ENCODE measurements around the gene DCC.

The DCC gene

DNA sequence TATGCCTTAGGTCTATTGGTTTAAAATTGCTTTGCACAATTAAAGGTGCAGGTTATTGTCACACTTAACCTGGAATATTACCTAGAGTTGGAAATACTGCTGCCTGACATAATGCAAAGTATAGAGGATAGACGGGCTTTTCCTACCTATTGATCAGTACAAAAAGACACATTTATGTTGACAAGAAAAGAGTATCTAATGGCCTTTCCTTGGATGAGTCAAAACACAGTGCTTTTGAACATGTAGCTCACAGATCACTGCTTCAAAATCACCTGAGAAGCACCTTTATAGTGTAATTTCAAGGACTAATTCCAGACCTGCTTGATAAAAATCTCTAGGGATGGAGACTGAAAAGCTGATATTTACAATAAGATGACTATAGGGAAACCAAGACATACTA is 262.8 kb downstream of the DCC start:
- TF ChIP-seq CTCF (conservative IDR thresholded peaks at IDR 0.05; ENCODE audit: low read length) (no peak), EZH2phosphoT487 (IDR thresholded peaks at IDR 0.05; ENCODE audit: borderline replicate concordance) (no peak)

DNA sequence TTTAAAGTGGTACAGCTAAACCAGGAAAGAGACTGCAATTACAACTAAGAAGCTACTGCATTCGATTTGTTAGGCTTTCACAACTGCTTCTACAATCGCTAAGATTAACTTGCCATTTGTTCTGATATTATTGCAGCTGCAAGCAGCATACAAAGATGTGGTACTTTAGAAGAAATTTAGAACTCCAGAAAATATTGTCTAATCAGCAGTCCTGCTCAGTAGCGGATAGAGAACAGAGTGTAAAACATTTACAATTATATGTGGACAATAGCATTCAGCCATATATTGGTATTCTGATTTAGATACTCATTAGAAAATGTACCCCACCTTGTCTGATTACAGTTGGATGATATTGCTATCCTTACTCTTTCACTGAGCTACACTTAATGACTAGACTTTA is 265.3 kb downstream of the DCC start:
- Histone ChIP-seq H3K79me2 (ENCODE audit: insufficient read depth, low read length) (no peaks in the 10 kb centered on the region), H3K4me3 (ENCODE audit: low read length, poor library complexity, severe bottlenecking) (no peak overlapping the region), H3K9me2 (replicated peaks; ENCODE audit: low read depth, low read length) (no peaks in the 10 kb centered on the region), H2AFZ (ENCODE audit: low read length) (no peak overlapping the region), H3F3A (ENCODE audit: low read depth) (no peaks in the 10 kb centered on the region), H3K9me3 (ENCODE audit: insufficient read depth, low read depth, low read length) (0 out of 2 replicates have a peak, but pooled peaks cover 3% of the 10 kb centered on the region), H3K4me2 (ENCODE audit: low read depth, low read length, poor library complexity, severe bottlenecking) (no peak overlapping the region), H3K4me1 (ENCODE audit: insufficient read depth, low read length, poor library complexity, severe bottlenecking) (no peaks in the 10 kb centered on the region), H3K36me3 (ENCODE audit: insufficient read depth, low read length) (no peaks in the 10 kb centered on the region), H4K20me1 (ENCODE audit: insufficient read depth, low read length, poor library complexity, severe bottlenecking) (no peaks in the 10 kb centered on the region), H3K9ac (ENCODE audit: low read depth, low read length, poor library complexity, severe bottlenecking) (no peak overlapping the region), H3K27me3 (ENCODE audit: insufficient read depth, low read length, poor library complexity, severe bottlenecking) (no peaks in the 10 kb centered on the region)
- TF ChIP-seq EZH2phosphoT487 (IDR thresholded peaks at IDR 0.05; ENCODE audit: borderline replicate concordance) (no peak), CTCF (conservative IDR thresholded peaks at IDR 0.05; ENCODE audit: low read length) (no peak)

More for the DNA sequence above, 262.8 kb downstream of the DCC start:
- H3K4me2 ChIP-seq (ENCODE audit: low read depth, low read length, poor library complexity, severe bottlenecking): no peak overlapping the region
- no peak overlapping the region for H3K4me3 ChIP-seq (ENCODE audit: low read length, poor library complexity, severe bottlenecking)
- no peaks in the 10 kb centered on the region for H3K27me3 ChIP-seq (ENCODE audit: insufficient read depth, low read length, poor library complexity, severe bottlenecking)
- no peaks in the 10 kb centered on the region for H3K9me2 ChIP-seq (replicated peaks; ENCODE audit: low read depth, low read length)
- H2AFZ ChIP-seq (ENCODE audit: low read length): no peak overlapping the region
- no peak overlapping the region for H3K9ac ChIP-seq (ENCODE audit: low read depth, low read length, poor library complexity, severe bottlenecking)
- H3F3A ChIP-seq (ENCODE audit: low read depth): no peaks in the 10 kb centered on the region
- H3K9me3 ChIP-seq (ENCODE audit: insufficient read depth, low read depth, low read length): 0 out of 2 replicates have a peak, but pooled peaks cover 3% of the 10 kb centered on the region
- no peaks in the 10 kb centered on the region for H3K4me1 ChIP-seq (ENCODE audit: insufficient read depth, low read length, poor library complexity, severe bottlenecking)
- no peaks in the 10 kb centered on the region for H4K20me1 ChIP-seq (ENCODE audit: insufficient read depth, low read length, poor library complexity, severe bottlenecking)
- no peaks in the 10 kb centered on the region for H3K79me2 ChIP-seq (ENCODE audit: insufficient read depth, low read length)
- H3K36me3 ChIP-seq (ENCODE audit: insufficient read depth, low read length): no peaks in the 10 kb centered on the region

GRCh38 chr18:52607985-52608384 is 268.0 kb downstream of the DCC start:
- no peaks in the 10 kb centered on the region for H3K9me2 ChIP-seq (replicated peaks; ENCODE audit: low read depth, low read length)
- H3K79me2 ChIP-seq (ENCODE audit: insufficient read depth, low read length): no peaks in the 10 kb centered on the region
- H3K4me1 ChIP-seq (ENCODE audit: insufficient read depth, low read length, poor library complexity, severe bottlenecking): no peaks in the 10 kb centered on the region
- no peak overlapping the region for H2AFZ ChIP-seq (ENCODE audit: low read length)
- no peak overlapping the region for H3K9ac ChIP-seq (ENCODE audit: low read depth, low read length, poor library complexity, severe bottlenecking)
- no peaks in the 10 kb centered on the region for H3F3A ChIP-seq (ENCODE audit: low read depth)
- no peaks in the 10 kb centered on the region for H3K27me3 ChIP-seq (ENCODE audit: insufficient read depth, low read length, poor library complexity, severe bottlenecking)
- TF ChIP-seq CTCF (conservative IDR thresholded peaks at IDR 0.05; ENCODE audit: low read length) (no peak), EZH2phosphoT487 (IDR thresholded peaks at IDR 0.05; ENCODE audit: borderline replicate concordance) (no peak)
- no peak overlapping the region for H3K4me3 ChIP-seq (ENCODE audit: low read length, poor library complexity, severe bottlenecking)
- no peak overlapping the region for H3K4me2 ChIP-seq (ENCODE audit: low read depth, low read length, poor library complexity, severe bottlenecking)
- no peaks in the 10 kb centered on the region for H4K20me1 ChIP-seq (ENCODE audit: insufficient read depth, low read length, poor library complexity, severe bottlenecking)
- H3K36me3 ChIP-seq (ENCODE audit: insufficient read depth, low read length): no peaks in the 10 kb centered on the region
- H3K9me3 ChIP-seq (ENCODE audit: insufficient read depth, low read depth, low read length): no peaks in the 10 kb centered on the region

All from Loucy (cell line).